Activated T-cell treated with anti-CD3 and anti-CD28 coated beads, Interleukin-2, amount 50 U/mL, for 4 hours (primary cell): ENCODE measurements around the gene ESPNL. TPM values are rescaled to one million over a fixed set of nuclear protein-coding genes. Genes with fewer than 3 reads are reported as not detected.

Experiments used
- ATAC-seq, 2 donors: fragments of 200-7000 bp; cut with Tn5 transposase; one replicate each; pipeline ENCODE4 v1.10.0; 2021
- DNase-seq: peaks from one replicate; pipeline ENCODE4 v3.0.0-alpha.2; 2020
- H3K27me3 Mint-ChIP-seq: one replicate; pipeline ENCODE4 v1.8.0; 2021; ENCODE audit warnings: low read depth, mixed read lengths
- H3K36me3 Mint-ChIP-seq: one replicate; pipeline ENCODE4 v1.8.0; 2022; ENCODE audit warnings: mixed read lengths; ENCODE audit not compliant: insufficient read depth
- H3K4me1 Mint-ChIP-seq: one replicate; pipeline ENCODE4 v1.8.0; 2021; ENCODE audit warnings: low read depth, mixed read lengths
- H3K4me3 Mint-ChIP-seq: one replicate; pipeline ENCODE4 v1.8.0; 2021; ENCODE audit warnings: mild to moderate bottlenecking, moderate library complexity, mixed read lengths
- H3K9me3 Mint-ChIP-seq: one replicate; pipeline ENCODE4 v1.8.0; 2021; ENCODE audit warnings: mixed read lengths
- total RNA-seq, 3 donors: library from RNA; stranded (reverse); gene quantifications; one replicate each; pipeline ENCODE4 v1.2.1, GENCODE V29; 2021

The ESPNL gene
- total RNA-seq, 3 donors from 2014 or later: 0.08 to 0.35 (median 0.14) TPM

- no peak for DNase-seq
- H3K9me3 Mint-ChIP-seq: no peaks in the 10 kb centered on the region
- no peaks in the 10 kb centered on the region for H3K4me1 Mint-ChIP-seq
- ATAC-seq: no peak
- peaks cover 2% of the 10 kb centered on the region for H3K27me3 Mint-ChIP-seq
- H3K36me3 Mint-ChIP-seq: no peaks in the 10 kb centered on the region
- no peak overlapping the region for H3K4me3 Mint-ChIP-seq
Observed at GRCh38 chr2:238122287-238123217, 22.4 kb downstream of the ESPNL start.

- H3K4me3 Mint-ChIP-seq: no peak overlapping the region
- H3K27me3 Mint-ChIP-seq: peaks cover 2% of the 10 kb centered on the region
- no peaks in the 10 kb centered on the region for H3K9me3 Mint-ChIP-seq
- no peaks in the 10 kb centered on the region for H3K36me3 Mint-ChIP-seq
- no peaks in the 10 kb centered on the region for H3K4me1 Mint-ChIP-seq
- ATAC-seq (no peak), DNase-seq (no peak)
Observed at GRCh38 chr2:238123218-238123971, 23.3 kb downstream of the ESPNL start.

- H3K4me3 Mint-ChIP-seq: no peak overlapping the region
- no peak for ATAC-seq
- no peaks in the 10 kb centered on the region for H3K4me1 Mint-ChIP-seq
- H3K27me3 Mint-ChIP-seq: peaks cover 1% of the 10 kb centered on the region
- H3K9me3 Mint-ChIP-seq: no peaks in the 10 kb centered on the region
- no peak for DNase-seq
- no peaks in the 10 kb centered on the region for H3K36me3 Mint-ChIP-seq
Observed at GRCh38 chr2:238123991-238124470, 23.9 kb downstream of the ESPNL start.

GRCh38 chr2:238124488-238125126 is 24.5 kb downstream of the ESPNL start:
- Mint-ChIP-seq H3K9me3 (no peaks in the 10 kb centered on the region), H3K4me3 (no peak overlapping the region), H3K36me3 (no peaks in the 10 kb centered on the region), H3K27me3 (no peaks in the 10 kb centered on the region), H3K4me1 (no peaks in the 10 kb centered on the region)
- no peak for DNase-seq
- no peak for ATAC-seq

GRCh38 chr2:238125127-238125885 is 25.2 kb downstream of the ESPNL start:
- ATAC-seq (no peak), DNase-seq (no peak)
- no peaks in the 10 kb centered on the region for H3K27me3 Mint-ChIP-seq
- no peak overlapping the region for H3K4me3 Mint-ChIP-seq
- no peaks in the 10 kb centered on the region for H3K9me3 Mint-ChIP-seq
- H3K36me3 Mint-ChIP-seq: no peaks in the 10 kb centered on the region
- H3K4me1 Mint-ChIP-seq: no peaks in the 10 kb centered on the region

GRCh38 chr2:238126338-238126737 is 26.2 kb downstream of the ESPNL start:
- H3K27me3 Mint-ChIP-seq: no peaks in the 10 kb centered on the region
- no peaks in the 10 kb centered on the region for H3K4me1 Mint-ChIP-seq
- no peaks in the 10 kb centered on the region for H3K36me3 Mint-ChIP-seq
- ATAC-seq (no peak), DNase-seq (no peak)
- H3K4me3 Mint-ChIP-seq: no peak overlapping the region
- no peaks in the 10 kb centered on the region for H3K9me3 Mint-ChIP-seq

- no peaks in the 10 kb centered on the region for H3K36me3 Mint-ChIP-seq
- H3K4me3 Mint-ChIP-seq: no peak overlapping the region
- no peaks in the 10 kb centered on the region for H3K27me3 Mint-ChIP-seq
- no peaks in the 10 kb centered on the region for H3K9me3 Mint-ChIP-seq
- DNase-seq (no peak), ATAC-seq (no peak)
- H3K4me1 Mint-ChIP-seq: no peaks in the 10 kb centered on the region
Observed at GRCh38 chr2:238126775-238127164, 26.6 kb downstream of the ESPNL start.

- no peaks in the 10 kb centered on the region for H3K27me3 Mint-ChIP-seq
- no peaks in the 10 kb centered on the region for H3K36me3 Mint-ChIP-seq
- DNase-seq (no peak), ATAC-seq (peak; percentile 61 to 65)
- no peaks in the 10 kb centered on the region for H3K4me1 Mint-ChIP-seq
- no peak overlapping the region for H3K4me3 Mint-ChIP-seq
- H3K9me3 Mint-ChIP-seq: no peaks in the 10 kb centered on the region
Observed at GRCh38 chr2:238127165-238128060, 27.3 kb downstream of the ESPNL start.

- ATAC-seq (no peak), DNase-seq (no peak)
- no peaks in the 10 kb centered on the region for H3K9me3 Mint-ChIP-seq
- no peak overlapping the region for H3K4me3 Mint-ChIP-seq
- H3K27me3 Mint-ChIP-seq: no peaks in the 10 kb centered on the region
- no peaks in the 10 kb centered on the region for H3K36me3 Mint-ChIP-seq
- H3K4me1 Mint-ChIP-seq: no peaks in the 10 kb centered on the region
Observed at GRCh38 chr2:238128061-238128440, 27.9 kb downstream of the ESPNL start.

- no peaks in the 10 kb centered on the region for H3K9me3 Mint-ChIP-seq
- ATAC-seq: no peak
- H3K4me3 Mint-ChIP-seq: no peak overlapping the region
- H3K27me3 Mint-ChIP-seq: no peaks in the 10 kb centered on the region
- no peaks in the 10 kb centered on the region for H3K4me1 Mint-ChIP-seq
- no peaks in the 10 kb centered on the region for H3K36me3 Mint-ChIP-seq
- no peak for DNase-seq
Observed at GRCh38 chr2:238128534-238129001, 28.4 kb downstream of the ESPNL start.

- H3K27me3 Mint-ChIP-seq: no peaks in the 10 kb centered on the region
- no peaks in the 10 kb centered on the region for H3K4me1 Mint-ChIP-seq
- no peaks in the 10 kb centered on the region for H3K36me3 Mint-ChIP-seq
- H3K9me3 Mint-ChIP-seq: no peaks in the 10 kb centered on the region
- DNase-seq: no peak
- no peak for ATAC-seq
- H3K4me3 Mint-ChIP-seq: no peak overlapping the region
Observed at GRCh38 chr2:238129166-238130010, 29.2 kb downstream of the ESPNL start.

- Mint-ChIP-seq H3K9me3 (no peaks in the 10 kb centered on the region), H3K27me3 (no peaks in the 10 kb centered on the region), H3K4me1 (no peaks in the 10 kb centered on the region), H3K4me3 (no peak overlapping the region), H3K36me3 (no peaks in the 10 kb centered on the region)
- ATAC-seq (no peak), DNase-seq (no peak)
Observed at GRCh38 chr2:238130111-238130695, 30.1 kb downstream of the ESPNL start.
